Stimulated activated CD4-positive, alpha-beta T cell treated with anti-CD3 and anti-CD28 coated beads, TNF-alpha, amount 100 ng/mL, for 24 hours (primary cell): ENCODE data around the gene KRT2.

Experiments used
- DNase-seq, 3 experiments: peaks; one replicate each; pipeline ENCODE4 v3.0.0-alpha.2; 2020; ENCODE audit warnings: low read depth in 3 of 3

The KRT2 gene

DNA sequence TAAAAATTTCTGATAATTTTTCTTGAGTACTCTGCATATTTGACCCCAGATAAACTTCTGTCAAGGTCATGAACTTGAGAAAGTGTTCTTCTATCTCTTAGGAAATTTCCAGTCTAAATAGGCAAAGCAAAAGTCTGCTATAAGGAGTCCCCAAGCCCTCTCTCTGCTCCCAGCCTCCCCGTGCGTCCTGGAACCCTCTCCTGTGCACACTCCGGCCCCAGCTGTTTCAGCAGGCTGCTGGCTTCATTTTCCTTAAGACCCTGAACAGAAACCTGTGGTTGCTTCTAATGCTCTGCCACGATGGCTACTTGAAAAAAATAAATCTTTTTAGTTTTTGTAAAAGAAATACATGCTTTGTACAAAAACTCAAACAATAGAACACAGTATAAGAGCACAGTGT is 14.7 kb downstream of the KRT2 start:
- DNase-seq = no peak

DNA sequence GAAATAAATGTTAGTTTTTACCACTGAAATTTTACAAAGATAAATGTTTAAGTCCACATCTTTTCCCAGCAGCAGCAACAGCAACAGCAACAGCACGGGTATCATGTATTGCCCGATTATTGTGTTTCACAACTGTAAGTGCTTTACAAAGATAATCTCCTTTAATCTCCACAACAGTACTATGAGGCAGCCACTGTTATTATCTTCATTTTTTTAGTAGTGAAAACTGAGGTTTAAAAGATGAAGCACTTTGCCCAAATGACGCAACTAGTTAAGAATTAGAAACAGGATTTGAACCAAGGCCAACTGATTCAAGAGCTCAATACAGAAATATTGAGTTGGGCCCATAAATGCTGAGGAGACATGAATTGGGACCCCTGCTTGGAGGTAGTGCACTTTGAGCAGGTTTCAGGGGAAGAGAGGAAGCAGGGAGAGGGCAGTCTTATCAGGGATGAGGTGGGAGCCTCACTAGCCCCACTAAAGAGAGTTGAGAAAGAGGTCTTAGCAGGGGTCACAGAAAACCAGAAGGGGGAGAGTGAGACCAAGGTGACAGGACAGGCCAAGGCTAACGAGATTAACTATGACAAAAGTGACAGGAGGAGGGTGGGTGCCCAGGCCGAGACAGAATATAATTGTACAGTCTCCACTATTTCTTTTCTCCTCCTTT is 15.3 kb downstream of the KRT2 start:
- no peak for DNase-seq

DNA sequence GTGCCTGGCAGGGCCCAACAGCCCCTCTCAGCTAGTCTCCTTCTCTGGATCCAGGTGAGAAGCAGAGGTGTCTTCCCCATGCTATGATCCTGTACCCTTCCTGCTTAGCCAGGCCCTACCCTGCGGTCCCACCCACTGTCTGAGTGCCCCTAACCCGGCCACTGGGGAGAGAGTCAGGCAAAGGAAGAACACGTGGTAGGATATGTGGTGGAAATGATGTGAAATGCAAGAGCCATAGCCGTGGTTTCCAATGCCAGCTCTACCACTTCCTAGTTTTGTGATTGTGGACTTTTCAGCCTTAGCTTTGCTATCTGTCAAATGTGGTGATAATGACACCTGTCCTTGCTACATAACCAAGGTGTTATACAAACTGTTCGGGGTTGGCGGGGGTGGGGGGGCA is 15.8 kb downstream of the KRT2 start:
- no peak for DNase-seq

DNA sequence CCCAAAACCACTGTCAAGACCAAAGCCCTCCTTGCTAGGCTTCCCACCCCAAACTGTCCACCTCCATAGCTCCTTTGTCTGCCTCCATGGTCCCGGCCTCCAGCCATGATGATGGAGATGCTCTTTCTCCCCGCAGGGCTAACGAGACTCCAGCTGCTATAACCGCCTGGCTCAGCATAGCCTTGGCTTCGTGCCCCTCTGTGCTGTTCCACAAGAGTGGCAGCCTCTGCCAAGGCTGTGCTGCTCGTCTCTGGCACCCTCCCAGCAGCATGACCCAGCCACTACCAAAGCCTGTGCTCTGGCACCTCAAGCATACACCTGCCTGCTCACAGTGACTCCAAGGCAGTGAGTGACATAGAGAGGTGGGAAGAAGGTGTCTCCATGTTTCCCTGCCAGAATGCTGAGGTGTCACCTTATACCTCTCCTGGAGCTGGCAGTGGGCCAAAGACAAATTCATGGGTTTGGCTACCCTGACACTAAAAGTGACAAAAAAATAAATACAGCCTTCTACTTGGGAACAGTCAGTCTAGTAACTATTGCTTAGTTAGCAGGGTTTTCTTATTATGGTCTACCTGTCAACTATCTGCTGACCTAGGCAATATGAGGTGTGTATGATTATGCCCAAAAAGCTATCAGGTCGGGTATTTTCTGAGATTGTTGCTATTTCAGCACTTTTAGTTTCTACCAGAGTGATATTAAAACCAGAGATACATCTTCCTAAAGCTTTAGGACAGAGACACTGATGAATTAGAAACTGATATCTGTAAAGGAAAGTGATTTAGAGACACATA is 17.6 kb downstream of the KRT2 start:
- no peak for DNase-seq

DNA sequence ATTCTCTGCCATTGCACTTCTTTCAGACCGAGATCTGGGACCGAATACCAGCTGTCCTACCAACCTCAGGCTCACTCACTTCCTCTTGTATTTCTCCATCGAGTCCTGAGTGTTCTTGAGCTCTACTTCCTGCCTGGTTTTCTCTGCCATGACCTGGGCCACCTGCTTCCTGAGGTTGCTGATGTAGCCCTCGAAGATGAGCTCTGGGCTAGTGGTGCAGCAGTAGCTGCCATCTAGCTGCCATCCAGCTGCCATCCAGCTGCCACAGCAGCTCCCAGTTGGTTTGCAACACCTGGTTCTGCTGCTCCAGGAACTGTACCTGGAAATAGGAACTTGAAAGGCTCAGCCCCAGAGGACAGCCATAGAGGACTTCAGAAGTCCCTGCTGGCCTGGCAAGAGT is 18.6 kb downstream of the KRT2 start:
- no peak for DNase-seq

DNA sequence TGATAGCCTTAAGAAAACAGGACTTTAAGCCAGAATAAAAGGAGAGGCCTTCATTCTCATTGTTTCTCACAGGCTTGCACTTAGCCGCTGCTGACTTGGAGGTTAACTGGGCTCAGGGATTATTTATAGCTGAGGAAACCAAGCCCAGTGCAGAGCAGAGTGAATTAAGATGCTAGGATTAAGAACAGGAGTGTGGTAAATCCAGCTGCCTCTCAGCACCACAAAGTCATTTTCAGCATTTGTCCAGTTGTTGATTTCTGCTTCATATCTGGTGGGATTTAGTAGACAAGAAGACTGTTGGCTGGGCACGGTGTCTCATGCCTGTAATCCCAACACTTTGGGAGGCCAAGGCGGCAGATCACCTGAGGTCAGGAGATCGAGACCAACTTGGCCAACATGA is 19.4 kb downstream of the KRT2 start:
- no peak for DNase-seq

DNA sequence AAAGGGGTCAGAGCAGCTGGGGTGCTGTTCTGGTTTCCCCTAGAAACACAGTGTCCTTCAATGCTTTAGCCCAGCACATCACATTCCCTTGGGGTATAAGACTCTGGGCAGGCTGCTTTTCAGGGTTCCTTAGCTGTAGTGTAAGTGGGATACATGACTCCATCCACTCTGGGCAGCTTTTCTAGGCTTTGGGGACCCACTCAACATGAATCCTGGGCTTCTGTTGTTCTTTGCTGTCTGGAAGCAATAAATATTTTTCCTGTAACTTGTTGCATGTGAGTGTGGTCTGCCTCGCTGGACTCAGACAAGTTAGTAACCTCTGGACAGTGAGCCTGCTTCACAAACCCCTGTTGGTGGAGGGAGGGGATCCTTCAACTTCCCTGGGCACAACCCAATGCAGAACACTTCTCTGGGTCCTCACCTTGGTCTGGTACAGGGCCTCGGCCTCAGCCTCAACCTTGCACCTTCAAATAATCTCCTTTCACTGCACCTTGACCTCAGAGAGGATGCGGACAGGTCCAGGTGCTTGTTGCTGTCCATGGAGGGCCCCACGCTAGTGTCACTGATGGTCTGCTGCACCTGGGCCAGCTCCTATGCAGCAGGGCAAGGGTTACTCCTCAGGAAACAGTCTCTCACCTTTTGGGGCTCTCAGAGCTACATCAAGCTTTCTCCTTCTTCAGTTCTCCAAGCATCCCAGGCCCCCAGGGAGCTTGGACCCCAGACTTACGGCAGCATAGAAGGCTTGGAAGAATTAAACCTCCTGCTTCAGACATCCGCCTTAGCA is 20.1 kb downstream of the KRT2 start:
- DNase-seq = no peak

DNA sequence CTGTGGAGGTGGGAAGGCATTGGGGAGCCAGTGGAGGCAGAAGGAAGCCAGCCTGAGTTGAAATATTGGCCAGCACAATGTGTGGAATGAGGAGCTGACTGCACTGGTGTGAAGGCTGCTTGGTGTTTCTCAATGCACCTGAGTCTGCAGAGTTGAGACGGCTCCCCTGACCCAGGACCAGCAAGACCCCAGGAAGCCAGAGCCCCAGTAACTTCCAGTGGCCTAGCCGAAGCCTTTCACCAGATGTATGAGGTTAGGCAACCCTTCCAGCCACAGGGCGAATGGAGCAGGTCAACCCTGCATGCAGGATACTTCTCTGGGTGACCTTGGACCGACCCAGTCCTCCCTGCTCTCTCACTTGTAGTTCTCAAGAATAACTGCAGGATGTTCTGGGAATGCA is 20.7 kb downstream of the KRT2 start:
- DNase-seq = no peak

DNA sequence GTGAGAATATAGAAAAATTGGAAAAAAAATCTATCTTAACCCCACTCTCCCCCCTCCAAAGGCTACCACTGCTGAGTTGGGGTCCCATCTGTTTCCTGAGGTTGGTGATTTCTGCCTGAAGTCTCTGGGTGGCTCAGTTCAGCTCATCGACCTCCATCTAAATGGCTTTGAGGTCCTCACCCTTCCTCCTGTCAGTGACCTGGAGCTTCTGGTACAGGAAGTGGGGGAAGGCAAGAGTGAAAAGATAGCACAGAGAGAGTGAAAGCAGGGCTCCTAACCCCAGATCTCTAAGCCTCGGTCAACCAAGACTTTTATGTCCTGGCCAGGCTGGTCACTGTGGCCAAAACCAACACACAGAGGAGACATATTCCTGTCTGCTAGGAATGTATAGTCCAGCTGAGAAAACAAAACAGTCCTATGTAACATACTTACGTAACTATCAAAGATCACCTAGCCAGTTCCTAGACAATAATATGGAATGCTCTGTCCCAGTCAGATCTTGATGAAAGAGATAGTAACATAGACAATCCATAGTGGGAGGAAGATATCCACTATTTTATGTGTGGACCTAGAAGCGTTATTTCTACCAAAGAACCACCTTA is 21.3 kb downstream of the KRT2 start:
- DNase-seq = no peak

DNA sequence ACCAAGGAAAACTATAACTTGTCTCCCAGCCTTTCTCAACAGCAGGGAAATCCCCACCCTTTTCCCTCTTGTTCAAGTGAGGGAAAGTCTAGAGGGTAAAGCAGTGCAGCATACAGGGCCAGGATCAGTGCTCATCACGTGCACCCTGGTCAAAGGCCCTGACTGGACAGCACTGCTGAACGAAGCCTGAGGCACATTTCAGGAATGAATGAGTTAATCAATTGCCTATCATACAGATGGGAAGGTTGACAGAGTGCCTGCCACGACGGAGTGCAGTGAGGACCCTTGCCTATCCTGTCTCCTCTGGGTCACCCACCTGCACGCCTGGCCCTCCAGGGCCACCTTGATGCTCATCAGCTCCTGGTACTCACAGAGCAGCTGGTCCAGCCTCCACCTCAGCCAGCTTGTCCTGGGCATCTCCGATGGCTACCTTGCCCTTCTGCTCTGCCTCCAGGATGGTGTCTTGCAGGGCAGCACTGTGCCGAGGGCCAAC is 22.0 kb downstream of the KRT2 start:
- no peak for DNase-seq

DNA sequence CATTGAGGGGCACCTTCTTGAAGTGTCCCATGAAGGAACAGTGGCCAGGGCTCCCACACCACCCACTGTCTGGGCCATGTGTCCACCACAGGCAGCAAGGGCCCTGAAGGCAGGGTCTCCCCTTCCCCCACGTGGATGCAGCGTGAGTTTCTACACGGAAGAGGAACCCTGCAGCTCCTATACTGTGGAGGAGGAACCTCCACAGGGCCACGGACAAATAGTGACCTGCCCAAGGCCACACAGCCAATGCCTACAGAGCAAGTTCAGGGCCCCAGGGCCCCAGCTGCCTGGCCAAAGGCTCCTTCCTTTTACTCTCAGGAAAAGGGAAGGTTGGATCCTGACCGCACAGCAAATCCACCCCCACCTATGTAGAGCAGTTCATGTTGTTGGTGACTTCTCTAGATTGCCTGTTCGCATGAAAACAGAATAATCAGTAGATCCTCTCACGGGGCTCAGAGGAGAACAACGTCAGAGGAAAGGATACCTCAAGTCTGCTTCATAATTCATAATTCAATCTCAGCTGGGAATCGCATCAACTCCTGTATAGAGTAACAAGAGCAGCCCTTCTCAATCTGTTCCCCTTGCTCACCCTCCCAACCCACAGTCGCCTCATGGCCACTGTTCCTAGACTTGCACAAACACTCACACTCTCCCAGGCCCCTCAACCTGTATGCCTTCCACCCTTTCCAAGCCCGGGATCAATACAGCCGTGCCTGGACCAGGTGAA is 22.6 kb downstream of the KRT2 start:
- no peak for DNase-seq

DNA sequence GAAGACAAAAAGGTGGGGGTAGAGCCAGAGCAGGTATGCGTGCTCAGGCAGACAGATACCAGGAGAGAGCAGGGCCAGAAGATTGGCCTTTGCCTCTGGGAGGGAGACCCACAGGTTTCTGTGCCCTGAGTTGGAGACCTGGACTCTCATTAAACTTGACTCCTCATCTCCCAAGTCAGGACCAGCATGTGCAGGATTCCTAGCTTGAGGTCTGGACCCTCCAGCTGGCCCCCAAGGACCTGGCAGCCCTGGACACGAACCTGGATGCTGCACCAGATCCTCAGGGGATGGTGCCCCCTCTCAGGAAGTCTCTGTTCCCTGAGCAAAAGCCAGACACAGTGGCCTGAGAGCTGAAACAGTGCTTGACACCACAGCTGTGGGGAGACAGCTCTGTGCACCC is 23.2 kb downstream of the KRT2 start:
- no peak for DNase-seq

DNA sequence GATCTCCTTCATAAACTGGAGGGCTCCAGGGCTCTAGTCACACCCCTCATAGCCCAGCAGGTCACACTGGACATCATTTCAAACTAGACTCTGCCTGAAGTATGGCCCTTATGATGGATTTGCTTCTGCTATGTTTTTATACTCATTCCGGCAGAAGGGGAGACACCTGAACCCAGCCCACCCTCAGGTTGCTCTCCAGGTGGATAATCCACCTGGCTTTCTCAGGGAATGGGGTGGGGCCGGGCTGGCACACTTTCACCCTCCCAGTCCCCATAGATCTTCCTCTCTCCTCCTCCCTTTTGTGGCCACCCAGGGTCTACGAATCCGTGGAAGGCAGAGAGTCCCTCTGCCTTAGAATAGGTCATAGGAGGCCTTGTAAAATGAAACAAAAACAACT is 23.9 kb downstream of the KRT2 start:
- no peak for DNase-seq

DNA sequence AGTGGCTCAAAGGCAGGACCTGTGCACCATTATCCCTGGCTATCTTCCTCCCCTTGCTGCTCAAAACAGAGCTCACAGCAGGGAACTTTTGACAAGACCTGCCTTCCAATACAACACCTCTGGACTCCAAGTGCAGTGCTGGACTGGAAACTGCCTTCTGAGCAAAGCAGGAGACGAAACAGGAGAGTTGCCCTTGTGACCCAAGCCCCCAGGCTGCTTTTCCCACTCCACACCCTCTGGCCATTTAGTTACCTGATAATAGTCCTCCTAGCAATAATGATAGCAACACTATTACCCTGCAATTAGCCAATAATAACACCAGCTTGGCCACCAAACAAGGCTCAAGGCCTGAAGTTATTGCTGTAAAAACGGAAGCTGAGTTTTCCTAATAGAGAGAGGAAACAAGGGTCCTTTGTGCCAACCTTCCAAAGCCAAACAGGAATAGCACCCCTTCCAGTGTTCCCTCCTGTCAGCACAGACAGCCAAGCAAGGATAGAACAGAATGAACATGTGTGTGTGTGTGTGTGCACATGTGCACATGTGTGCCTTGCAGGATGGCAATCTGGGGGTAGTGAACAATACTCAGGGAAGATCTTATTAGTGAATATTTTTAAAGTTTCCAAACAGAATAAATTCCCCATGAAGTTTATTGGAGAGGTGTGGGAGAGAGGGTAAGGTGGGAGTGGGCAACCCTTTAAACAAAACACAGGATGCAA is 24.5 kb downstream of the KRT2 start:
- DNase-seq = no peak

DNA sequence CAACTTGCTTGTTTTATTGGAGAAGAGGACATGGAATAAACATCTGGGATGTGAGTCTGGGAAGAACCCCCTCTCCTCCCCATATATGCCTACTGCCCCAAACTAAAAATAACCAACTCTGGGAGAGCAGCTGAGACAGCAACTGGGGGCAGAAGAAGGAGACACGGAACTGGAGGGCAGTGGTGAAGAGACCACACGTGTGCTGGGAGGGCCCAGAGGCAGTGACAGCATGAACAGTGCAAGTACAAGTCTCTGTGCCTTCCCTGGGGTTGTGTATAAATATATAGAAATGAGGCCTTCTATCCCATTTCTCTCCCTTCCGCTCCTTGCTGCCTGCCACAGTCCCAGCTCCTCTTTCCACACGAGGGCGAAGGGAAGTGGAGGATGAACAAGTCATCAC is 29.7 kb downstream of the KRT2 start:
- DNase-seq = no peak

DNA sequence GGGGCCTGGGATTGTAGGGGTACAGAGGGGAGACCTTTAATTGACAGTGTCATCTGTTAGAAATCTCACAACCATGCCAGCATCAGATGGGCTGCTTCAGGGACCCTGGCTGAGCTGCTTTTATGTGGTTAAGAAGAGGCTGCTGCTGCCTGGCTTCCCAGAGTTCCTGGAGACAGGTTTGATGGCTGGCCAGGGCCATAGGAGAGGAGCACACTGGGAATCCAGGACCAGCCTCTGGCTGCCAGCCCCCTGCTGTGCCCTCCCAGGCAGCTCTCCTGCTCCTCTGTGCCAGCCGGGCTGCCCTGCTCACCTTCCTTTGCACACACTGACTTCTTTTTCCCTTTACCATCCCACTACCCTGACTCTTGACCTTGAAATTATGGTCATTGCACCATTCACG is 33.1 kb downstream of the KRT2 start:
- DNase-seq = no peak

DNA sequence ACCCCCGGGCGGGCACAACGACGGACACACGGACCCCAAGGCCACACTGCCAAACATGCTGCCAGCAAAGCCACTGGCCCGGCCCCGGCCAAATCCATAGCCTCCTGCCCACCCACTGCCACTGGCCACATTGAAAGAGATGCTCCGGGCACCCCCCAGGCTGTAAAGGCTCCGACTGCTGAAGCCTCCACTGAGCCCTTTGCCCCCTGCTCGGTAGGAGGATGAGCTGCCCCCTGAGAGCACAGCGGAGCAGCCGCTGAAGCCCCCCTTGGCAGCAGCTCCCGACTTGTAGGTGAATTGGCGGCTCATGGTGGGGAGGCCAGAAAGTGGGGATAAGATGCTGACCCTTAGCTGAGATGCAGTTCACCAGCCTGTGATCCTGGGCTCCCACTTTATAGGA is 33.8 kb downstream of the KRT2 start, which contains the start of gene KRT73:
TSS of gene KRT73 (minus strand) at position 344 of the 400 bp plus-strand sequence. CDS start at position 309, 35 bp downstream.
- no peak for DNase-seq

DNA sequence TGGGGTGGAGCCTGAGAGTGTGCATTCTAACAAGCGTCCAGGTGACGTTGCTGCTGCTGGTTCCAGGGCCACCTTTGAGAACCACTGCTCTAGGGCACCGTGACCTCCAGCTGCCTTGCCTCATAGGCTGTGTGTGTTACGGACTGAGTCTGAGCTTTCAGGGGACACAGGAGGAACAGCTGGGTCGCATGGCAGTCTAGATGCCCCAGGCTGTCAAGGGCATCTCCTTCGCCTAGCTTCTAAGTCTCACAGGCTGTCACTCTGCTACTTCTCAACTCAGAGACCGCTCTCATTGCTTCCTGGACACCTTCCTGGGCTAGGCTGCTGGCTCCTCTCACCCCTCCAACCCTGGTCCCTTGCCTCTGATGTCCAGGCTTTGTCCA is 34.6 kb downstream of the KRT2 start:
- DNase-seq = no peak

DNA sequence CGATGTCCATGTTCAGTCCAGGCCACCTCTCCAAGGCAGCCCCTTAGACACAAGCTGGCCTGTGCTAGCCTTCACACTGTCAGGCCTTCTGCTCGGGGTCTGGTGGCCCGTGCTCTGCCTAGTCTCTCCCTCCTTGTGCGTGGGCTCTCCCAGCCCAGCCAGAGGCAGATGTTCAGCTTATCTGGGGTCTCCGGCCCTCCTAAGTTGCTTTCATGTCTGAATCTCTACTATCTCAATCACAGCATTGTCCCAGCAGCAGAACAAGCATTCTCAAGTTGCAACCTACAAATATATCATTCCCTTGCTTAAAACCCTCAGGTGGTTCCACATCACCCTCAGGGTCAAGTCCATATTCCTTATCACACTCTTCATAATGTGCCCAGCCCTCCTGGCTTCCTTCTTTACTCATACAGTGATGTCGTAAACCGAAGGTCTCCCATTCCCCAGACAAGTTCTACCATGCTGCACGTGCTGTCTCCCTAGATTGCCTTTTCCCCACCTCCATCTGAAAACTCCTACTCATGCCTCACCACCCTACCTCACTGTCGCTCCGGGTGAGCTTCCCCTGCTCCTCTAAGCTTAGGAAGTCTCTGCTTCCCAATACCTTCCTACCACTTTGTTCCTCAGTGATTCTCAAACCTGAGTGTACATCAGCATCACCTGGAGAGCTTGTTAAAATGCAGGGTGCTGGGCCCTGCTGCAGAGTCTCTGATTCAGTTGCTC is 35.2 kb downstream of the KRT2 start:
- DNase-seq = no peak

DNA sequence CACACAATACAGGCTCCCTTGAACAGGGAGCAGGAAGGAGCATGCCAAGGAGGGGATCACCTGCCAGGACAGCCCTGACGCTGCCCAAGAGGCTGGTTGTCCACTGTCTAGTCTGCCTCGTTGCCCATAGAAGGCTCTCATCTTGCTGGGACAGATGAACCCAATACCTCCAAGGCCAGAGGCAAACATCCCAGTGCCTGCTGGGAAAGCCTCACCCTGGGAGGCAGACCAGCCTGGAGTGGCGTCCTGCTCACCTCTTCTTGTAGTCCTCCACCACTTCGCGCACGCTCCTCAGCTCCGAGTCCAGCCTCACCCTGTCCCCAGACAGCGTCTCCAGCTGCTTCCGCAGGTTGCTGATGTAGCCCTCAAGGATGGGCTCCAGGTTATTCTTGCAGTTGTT is 36.1 kb downstream of the KRT2 start:
- no peak for DNase-seq
